Transverse colon (tissue), 4 donors: ENCODE results near the gene PADI4. TPM values are rescaled to one million over a fixed set of nuclear protein-coding genes. Genes with fewer than 3 reads are reported as not detected.

Source experiments
- DNase-seq: peaks from one replicate; pipeline ENCODE4 v3.0.0-alpha.2; 2019
- H3K27ac ChIP-seq, 4 donors: fragments of 200-600 bp; sonication (generic); 2 replicates each; pipeline ENCODE4 v1.5.1; 2016 to 2018; ENCODE audit warnings: inconsistent platforms in 4 of 4
- H3K27me3 ChIP-seq: fragments of 200-600 bp; sonication (generic); 2 replicates; pipeline ENCODE4 v1.5.1; 2017; ENCODE audit warnings: inconsistent platforms
- H3K36me3 ChIP-seq, 4 donors: fragments of 200-600 bp; sonication (generic); 2 replicates each; pipeline ENCODE4 v1.5.1; 2017 to 2019; ENCODE audit warnings: inconsistent platforms in 4 of 4
- H3K4me1 ChIP-seq, 4 donors: fragments of 200-600 bp; sonication (generic); 2 replicates each; pipeline ENCODE4 v1.5.1; 2017 to 2020; ENCODE audit warnings: inconsistent platforms in 4 of 4
- H3K4me3 ChIP-seq, 4 donors: fragments of 200-600 bp; sonication (generic); 1 replicate in 1 of 4; 2 replicates in 3 of 4; pipeline versions ENCODE4 v1.5.1 to v1.6.1; 2017 to 2019; ENCODE audit warnings: inconsistent platforms in 4 of 4
- H3K9me3 ChIP-seq, 2 donors: fragments of 200-600 bp; sonication (generic); 2 replicates each; pipeline ENCODE4 v1.5.1; 2017 to 2019; ENCODE audit warnings: inconsistent platforms in 2 of 2
- EP300 ChIP-seq: sonication (generic); formaldehyde crosslinking; IDR thresholded peaks from one replicate; pipeline ENCODE4 v1.6.1; 2017; ENCODE audit warnings: antibody characterized with exemption, low read depth
- POLR2A ChIP-seq: fragments of 450-650 bp; IDR thresholded peaks from one replicate; pipeline ENCODE4 v1.6.1; 2016; ENCODE audit warnings: antibody characterized with exemption, mild to moderate bottlenecking, moderate library complexity
- POLR2AphosphoS5 ChIP-seq, 3 donors: sonication (generic); formaldehyde crosslinking; IDR thresholded peaks; one replicate each; pipeline ENCODE4 v1.6.1; 2016; ENCODE audit warnings: antibody characterized with exemption in 3 of 3
- WGBS, 2 donors: methylation state at CpG; one replicate each; pipeline ENCODE4 v1.1.5; 2018; ENCODE audit warnings: low coverage in 1 of 2; 5-methylcytosine and 5-hydroxymethylcytosine counted together
- in situ Hi-C, 4 donors: fragments of 200-750 bp; cut with MboI; loops; one replicate each; pipeline versions ENCODE4 v1.15.0 to v1.15.1; 2017; ENCODE audit warnings: low sequenced_read_pairs in 3 of 4, low pct_ligation_motif_present in 1 of 4, low pct_unique_long_range_greater_than_20kb in 1 of 4
- intact Hi-C: fragments of 100-400 bp; cut with DNase I; formaldehyde crosslinking; loops from one replicate; pipeline ENCODE4 v1.15.1; 2023; ENCODE audit warnings: low total_unique reads
- total RNA-seq, 4 donors: library from RNA; depleted of rRNA; stranded (reverse); fragments of >200 nt; gene quantifications; one replicate each; pipeline ENCODE4 v1.1.0, GENCODE V29; 2016
- TF ChIP-seq, protein P1 (sequence below), 5 experiments: fragments of 200-600 bp in 3 of 5; fragments of 450-650 bp in 2 of 5; sonication (generic) in 3 of 5; IDR thresholded peaks; 1 replicate in 2 of 5; 2 replicates in 3 of 5; pipeline ENCODE4 v1.5.1; 2016 to 2017; ENCODE audit warnings: antibody characterized with exemption in 5 of 5, inconsistent platforms in 3 of 5, mild to moderate bottlenecking in 2 of 5, moderate library complexity in 1 of 5

PADI4 gene
- total RNA-seq, 4 donors from 2014 or later = not detected

GRCh38 chr1:17381161-17381560 is 73.2 kb downstream of the PADI4 start:
- Histone ChIP-seq H3K27me3 (peaks cover 21% of the 10 kb centered on the region), H3K4me3 (no peak overlapping the region), H3K4me1 (no peaks in the 10 kb centered on the region), H3K27ac (no peak overlapping the region), H3K9me3 (no peaks in the 10 kb centered on the region), H3K36me3 (no peaks in the 10 kb centered on the region)
- 80 to 81% methylated on average over 1 to 2 of the region's 2 CpGs for WGBS, 2 donors
- in situ Hi-C loops = no loop called here
- DNase-seq = no peak
- TF ChIP-seq EP300 (no peak), POLR2AphosphoS5 (IDR thresholded peaks at IDR 0.05) (no peak), POLR2A (no peak)
- TF ChIP-seq, protein P1, sequence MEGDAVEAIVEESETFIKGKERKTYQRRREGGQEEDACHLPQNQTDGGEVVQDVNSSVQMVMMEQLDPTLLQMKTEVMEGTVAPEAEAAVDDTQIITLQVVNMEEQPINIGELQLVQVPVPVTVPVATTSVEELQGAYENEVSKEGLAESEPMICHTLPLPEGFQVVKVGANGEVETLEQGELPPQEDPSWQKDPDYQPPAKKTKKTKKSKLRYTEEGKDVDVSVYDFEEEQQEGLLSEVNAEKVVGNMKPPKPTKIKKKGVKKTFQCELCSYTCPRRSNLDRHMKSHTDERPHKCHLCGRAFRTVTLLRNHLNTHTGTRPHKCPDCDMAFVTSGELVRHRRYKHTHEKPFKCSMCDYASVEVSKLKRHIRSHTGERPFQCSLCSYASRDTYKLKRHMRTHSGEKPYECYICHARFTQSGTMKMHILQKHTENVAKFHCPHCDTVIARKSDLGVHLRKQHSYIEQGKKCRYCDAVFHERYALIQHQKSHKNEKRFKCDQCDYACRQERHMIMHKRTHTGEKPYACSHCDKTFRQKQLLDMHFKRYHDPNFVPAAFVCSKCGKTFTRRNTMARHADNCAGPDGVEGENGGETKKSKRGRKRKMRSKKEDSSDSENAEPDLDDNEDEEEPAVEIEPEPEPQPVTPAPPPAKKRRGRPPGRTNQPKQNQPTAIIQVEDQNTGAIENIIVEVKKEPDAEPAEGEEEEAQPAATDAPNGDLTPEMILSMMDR (IDR thresholded peaks at IDR 0.05) = no peak
- intact Hi-C loops = no loop called here

DNA sequence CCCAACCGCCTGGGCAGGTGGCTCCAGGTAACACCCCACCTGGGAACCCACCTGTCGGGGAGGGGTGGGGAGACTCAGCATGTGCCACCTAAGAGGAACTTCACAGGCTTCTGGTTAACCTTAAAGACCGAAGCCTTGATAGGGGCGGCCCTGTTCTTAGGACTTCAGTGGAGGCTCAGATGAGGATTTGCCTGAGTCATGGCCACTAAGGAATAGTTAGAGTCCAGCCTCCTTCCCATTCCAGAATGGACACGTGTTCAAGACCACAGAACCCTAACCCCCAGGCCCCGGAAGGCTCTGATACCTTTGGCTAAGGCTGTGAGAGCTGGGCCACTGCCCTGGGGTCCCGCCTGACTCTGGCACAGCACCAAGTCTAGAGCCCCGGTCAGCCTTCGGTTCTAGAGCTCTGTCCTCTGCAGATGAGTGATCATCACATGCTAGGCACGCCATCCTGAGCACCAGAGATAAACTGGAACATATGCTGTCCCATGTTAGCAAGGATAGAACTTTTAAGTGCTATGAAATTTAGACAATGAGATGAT is 84.3 kb downstream of the PADI4 start:
- Histone ChIP-seq H3K36me3 (no peaks in the 10 kb centered on the region), H3K4me1 (no peaks in the 10 kb centered on the region), H3K27ac (no peak overlapping the region), H3K27me3 (no peaks in the 10 kb centered on the region), H3K9me3 (no peaks in the 10 kb centered on the region), H3K4me3 (no peak overlapping the region)
- 62% methylated on average over 10 of the region's 10 CpGs; no CpG with 5 or more reads in 1 of the 2 donors for WGBS, 2 donors
- intact Hi-C loops = no loop called here
- TF ChIP-seq POLR2AphosphoS5 (IDR thresholded peaks at IDR 0.05) = no peak
- no peak for TF ChIP-seq POLR2A
- no peak for TF ChIP-seq EP300
- TF ChIP-seq, protein P1 (IDR thresholded peaks at IDR 0.05) = no peak
- DNase-seq = no peak
- in situ Hi-C loops = no loop called here

DNA sequence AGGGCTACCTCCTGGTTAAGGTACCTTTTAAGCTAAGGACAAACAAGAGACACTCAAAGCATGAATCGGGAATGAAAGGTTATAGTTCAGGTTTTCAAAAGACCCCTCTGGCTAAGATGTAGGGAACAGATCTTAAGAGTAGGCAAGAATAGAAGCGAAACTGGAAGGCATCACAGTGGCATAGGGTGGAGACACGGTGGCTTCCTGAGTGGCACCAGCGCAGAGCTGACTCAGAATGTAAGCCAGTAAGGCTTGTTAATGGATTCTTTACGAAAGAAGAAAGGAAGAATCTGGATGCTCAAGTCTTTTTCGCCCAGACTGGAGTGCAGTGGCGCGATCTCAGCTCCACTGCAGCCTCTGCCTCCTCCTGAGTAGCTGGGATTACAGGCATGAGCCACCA is 85.2 kb downstream of the PADI4 start:
- no peaks in the 10 kb centered on the region for H3K36me3 ChIP-seq
- intact Hi-C loops = no loop called here
- no peaks in the 10 kb centered on the region for H3K27me3 ChIP-seq
- no peaks in the 10 kb centered on the region for H3K9me3 ChIP-seq
- no peak overlapping the region for H3K27ac ChIP-seq
- TF ChIP-seq POLR2AphosphoS5 (IDR thresholded peaks at IDR 0.05) (no peak), POLR2A (no peak), EP300 (no peak)
- TF ChIP-seq, protein P1 (IDR thresholded peaks at IDR 0.05) = no peak
- WGBS, 2 donors = 41 to 50% methylated on average over 5 to 8 of the region's 8 CpGs
- no peak for DNase-seq
- in situ Hi-C loops = no loop called here
- no peaks in the 10 kb centered on the region for H3K4me1 ChIP-seq
- no peak overlapping the region for H3K4me3 ChIP-seq

- Histone ChIP-seq H3K9me3 (no peaks in the 10 kb centered on the region), H3K4me1 (no peaks in the 10 kb centered on the region), H3K27me3 (no peaks in the 10 kb centered on the region), H3K27ac (no peak overlapping the region), H3K4me3 (no peak overlapping the region), H3K36me3 (no peaks in the 10 kb centered on the region)
- in situ Hi-C loops (no loop called here), intact Hi-C loops (no loop called here)
- WGBS, 2 donors = 86% methylated on average over 6 of the region's 7 CpGs; no CpG with 5 or more reads in 1 of the 2 donors
- DNase-seq = no peak
- TF ChIP-seq POLR2A (no peak), POLR2AphosphoS5 (IDR thresholded peaks at IDR 0.05) (no peak), EP300 (no peak)
- TF ChIP-seq, protein P1 (IDR thresholded peaks at IDR 0.05) = no peak
Measured at GRCh38 chr1:17397910-17398695, 90.1 kb downstream of the PADI4 start.
